Right ventricle myocardium superior (tissue), 1 donor: ENCODE data around the gene FBXL16. TPM values are rescaled to one million over a fixed set of nuclear protein-coding genes. Genes with fewer than 3 reads are reported as not detected.
A peak's percentile ranks its signal among the peaks of the same experiment; 100 is the strongest.

Experiments
- ATAC-seq: fragments of 200-7000 bp; cut with Tn5 transposase; one replicate; pipeline ENCODE4 v1.9.1; 2020; ENCODE audit warnings: mild to moderate bottlenecking; ENCODE audit not compliant: poor library complexity
- DNase-seq: peaks from one replicate; pipeline ENCODE4 v3.0.0-alpha.2; 2020
- intact Hi-C: fragments of 100-400 bp; cut with DNase I; formaldehyde crosslinking; loops from one replicate; pipeline ENCODE4 v1.11.2; 2022
- total RNA-seq: library from RNA; stranded (reverse); fragmentation: NEBNext Ultra II Directional; extraction: Animal tissue kit (Norgen Biotek cat#: 25700); gene quantifications from one replicate; pipeline ENCODE4 v1.2.1, GENCODE V29; 2021
- donor health status: DM: no; HTN: yes; CAD: no; lungs with severe emphysema.

FBXL16 gene
- total RNA-seq, 1 donor from 2014 or later: not detected

GRCh38 chr16:683396-684070 lies 22.1 kb downstream of the FBXL16 start:
- ATAC-seq: no peak
- DNase-seq: no peak
- intact Hi-C loops: no loop called here

GRCh38 chr16:682493-683395 lies 22.9 kb downstream of the FBXL16 start:
- ATAC-seq: no peak
- DNase-seq: no peak

GRCh38 chr16:681746-682427 lies 23.7 kb downstream of the FBXL16 start:
- ATAC-seq (no peak), DNase-seq (no peak)
- intact Hi-C loops: no loop called here

More at GRCh38 chr16:682493-683395, 22.9 kb downstream of the FBXL16 start:
- intact Hi-C loops: no loop called here

- DNase-seq: peak; percentile 72
- ATAC-seq: no peak
- intact Hi-C loops: no loop called here
Measured at GRCh38 chr16:680967-681745, 24.4 kb downstream of the FBXL16 start.

- intact Hi-C loops: no loop called here
- ATAC-seq (no peak), DNase-seq (no peak)
Measured at GRCh38 chr16:680625-680945, 25.0 kb downstream of the FBXL16 start.

GRCh38 chr16:679814-680624 lies 25.6 kb downstream of the FBXL16 start, which contains the start of gene STUB1:
TSS of gene STUB1 (plus strand) at chr16:680410. CDS start at chr16:680526, 116 bp downstream.
- intact Hi-C loops: no loop called here
- DNase-seq: peak; percentile 91
- ATAC-seq: peak; percentile 77

GRCh38 chr16:678858-679813 lies 26.5 kb downstream of the FBXL16 start:
- ATAC-seq: peak; percentile 45
- intact Hi-C loops: no loop called here
- DNase-seq: peak; percentile 85

- intact Hi-C loops: no loop called here
- DNase-seq (no peak), ATAC-seq (no peak)
Measured at GRCh38 chr16:678209-678857, 27.3 kb downstream of the FBXL16 start.

- intact Hi-C loops: no loop called here
- no peak for ATAC-seq
Measured at GRCh38 chr16:677316-678190, 28.0 kb downstream of the FBXL16 start.

GRCh38 chr16:676913-677312 lies 28.7 kb downstream of the FBXL16 start:
- DNase-seq (no peak), ATAC-seq (no peak)
- intact Hi-C loops: no loop called here

More at GRCh38 chr16:677316-678190, 28.0 kb downstream of the FBXL16 start:
- no peak for DNase-seq

GRCh38 chr16:676565-676902 lies 29.1 kb downstream of the FBXL16 start:
- DNase-seq (no peak), ATAC-seq (no peak)
- intact Hi-C loops: no loop called here

- intact Hi-C loops: no loop called here
- DNase-seq (no peak), ATAC-seq (no peak)
Measured at GRCh38 chr16:675884-676564, 29.6 kb downstream of the FBXL16 start.

GRCh38 chr16:674968-675883 lies 30.4 kb downstream of the FBXL16 start, which contains the start of gene RHBDL1:
TSS of gene RHBDL1 (plus strand) at chr16:675671. CDS start at chr16:675791, 120 bp downstream.
- ATAC-seq (no peak), DNase-seq (no peak)
- intact Hi-C loops: no loop called here
